Fibroblast of lung (primary cell): Measurements from ENCODE around the gene KCNK15.

Experiments
- CTCF ChIP-seq, 2 donors: IDR thresholded peaks in 1 of 2; conservative IDR thresholded peaks in 1 of 2; 1 replicate in 1 of 2; 2 replicates in 1 of 2; pipeline ENCODE4 v1.5.1; 2011 to 2012; ENCODE audit warnings: low read length in 2 of 2, control low read depth in 1 of 2, inconsistent platforms in 1 of 2, low read depth in 1 of 2, mild to moderate bottlenecking in 1 of 2
- EZH2 ChIP-seq: IDR thresholded peaks from 2 replicates; pipeline ENCODE4 v1.5.1; 2012; ENCODE audit warnings: low read length, control low read depth, mild to moderate bottlenecking; ENCODE audit errors: missing control alignments

- no peak for TF ChIP-seq CTCF (conservative IDR thresholded peaks at IDR 0.05 in 1 of 2, IDR thresholded peaks at IDR 0.05 in 1 of 2; ENCODE audit: low read depth in 1 of 2, low read length in 2 of 2)
- no peak for TF ChIP-seq EZH2
Measured at GRCh38 chr20:44773070-44773829, 27.6 kb downstream of the KCNK15 start.
